Measurements from ENCODE around the gene CDNF.

DNA sequence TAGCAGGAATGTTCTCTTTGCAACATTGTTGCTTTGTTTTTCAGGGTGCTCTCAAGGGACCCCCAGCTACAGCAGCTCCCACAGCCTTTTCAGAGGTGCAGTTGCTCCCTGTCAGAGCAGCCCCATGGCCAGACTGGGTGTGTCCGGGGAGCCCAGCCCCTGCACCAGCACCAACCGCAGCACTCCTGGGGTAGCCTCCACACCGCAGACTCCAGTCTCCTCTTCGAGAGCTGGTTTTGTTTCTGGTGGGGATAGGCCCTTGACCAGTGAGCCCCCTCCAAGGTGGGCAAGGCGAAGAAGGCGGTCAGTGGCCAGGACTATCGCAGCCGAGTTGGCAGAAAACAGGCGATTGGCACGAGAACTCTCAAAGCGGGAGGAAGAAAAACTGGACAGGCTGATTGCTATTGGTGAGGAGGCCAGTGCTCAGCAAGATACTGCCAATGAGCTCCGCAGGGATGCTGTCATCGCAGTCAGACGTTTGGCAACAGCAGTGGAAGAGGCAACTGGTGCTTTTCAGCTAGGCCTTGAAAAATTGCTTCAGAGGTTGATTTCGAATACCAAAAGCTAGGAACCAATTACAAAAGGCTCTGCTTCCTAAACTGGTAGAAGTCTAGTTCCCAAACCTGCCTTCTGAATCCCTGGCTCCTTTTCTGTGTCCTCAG, 5.6 kb upstream of the CDNF start:
- TF ChIP-seq FOXM1 (IDR thresholded peaks at IDR 0.05; ENCODE audit: borderline replicate concordance) (no peak), ELF4 (IDR thresholded peaks at IDR 0.05) (no peak), L3MBTL2 (conservative IDR thresholded peaks at IDR 0.05) (no peak), TARDBP (IDR thresholded peaks at IDR 0.05) (no peak), SP1 (IDR thresholded peaks at IDR 0.05) (no peak), LEF1 (IDR thresholded peaks at IDR 0.05; ENCODE audit: borderline replicate concordance) (no peak), NFRKB (IDR thresholded peaks at IDR 0.05) (no peak)
- TF ChIP-seq, protein P1, sequence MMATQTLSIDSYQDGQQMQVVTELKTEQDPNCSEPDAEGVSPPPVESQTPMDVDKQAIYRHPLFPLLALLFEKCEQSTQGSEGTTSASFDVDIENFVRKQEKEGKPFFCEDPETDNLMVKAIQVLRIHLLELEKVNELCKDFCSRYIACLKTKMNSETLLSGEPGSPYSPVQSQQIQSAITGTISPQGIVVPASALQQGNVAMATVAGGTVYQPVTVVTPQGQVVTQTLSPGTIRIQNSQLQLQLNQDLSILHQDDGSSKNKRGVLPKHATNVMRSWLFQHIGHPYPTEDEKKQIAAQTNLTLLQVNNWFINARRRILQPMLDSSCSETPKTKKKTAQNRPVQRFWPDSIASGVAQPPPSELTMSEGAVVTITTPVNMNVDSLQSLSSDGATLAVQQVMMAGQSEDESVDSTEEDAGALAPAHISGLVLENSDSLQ (IDR thresholded peaks at IDR 0.05), result no peak
